HepG2 (cell line): ENCODE data around the gene SEC24A. TPM values are rescaled to one million over a fixed set of nuclear protein-coding genes. Genes with fewer than 3 reads are reported as not detected.

Source experiments
- AGO1 ChIP-seq: fragments of 200-400 bp; formaldehyde crosslinking; IDR thresholded peaks from 2 replicates; pipeline ENCODE4 v1.6.1; 2017; ENCODE audit warnings: mild to moderate bottlenecking, low read depth, low read length, moderate library complexity; ENCODE audit not compliant: poor library complexity, severe bottlenecking
- ATF5 ChIP-seq: sonication (generic); formaldehyde crosslinking; IDR thresholded peaks from 2 replicates; pipeline ENCODE4 v1.4.0; 2020; ENCODE audit warnings: mild to moderate bottlenecking, low read depth, missing genetic modification reagents
- CREB1 ChIP-seq, 2 experiments: fragments of 450-650 bp in 1 of 2; IDR thresholded peaks; 2 replicates each; pipeline ENCODE4 v1.6.1; 2016 to 2017; ENCODE audit warnings: control low read depth in 1 of 2, mild to moderate bottlenecking in 1 of 2, missing compliant biosample characterization in 1 of 2, missing genetic modification characterization in 1 of 2
- FOXP1 ChIP-seq, 2 experiments: fragments of 450-650 bp in 1 of 2; IDR thresholded peaks; 2 replicates each; pipeline ENCODE4 v1.6.1; 2017 to 2018; ENCODE audit warnings: antibody characterized with exemption in 1 of 2
- HMGXB4 ChIP-seq, 2 experiments: sonication (generic) in 1 of 2; formaldehyde crosslinking in 1 of 2; IDR thresholded peaks; 2 replicates each; pipeline versions ENCODE4 v1.4.0 to v1.6.1; 2018 to 2020; ENCODE audit warnings: missing genetic modification reagents in 2 of 2, borderline replicate concordance in 1 of 2, low read depth in 1 of 2, mild to moderate bottlenecking in 1 of 2, missing biosample characterization in 1 of 2
- MNT ChIP-seq: fragments of 450-650 bp; IDR thresholded peaks from 2 replicates; pipeline ENCODE4 v1.6.1; 2016
- NFE2L1 ChIP-seq: sonication (generic); formaldehyde crosslinking; IDR thresholded peaks from 2 replicates; pipeline ENCODE4 v1.4.0; 2020; ENCODE audit warnings: missing genetic modification reagents, mild to moderate bottlenecking, borderline replicate concordance
- PCBP1 ChIP-seq: fragments of 200-400 bp; formaldehyde crosslinking; IDR thresholded peaks from 2 replicates; pipeline ENCODE4 v1.6.1; 2017; ENCODE audit warnings: mild to moderate bottlenecking, low read depth, low read length, borderline replicate concordance
- RARA ChIP-seq: IDR thresholded peaks from 2 replicates; pipeline ENCODE4 v1.6.1; 2016; ENCODE audit warnings: missing genetic modification reagents, missing compliant biosample characterization
- THAP9 ChIP-seq: sonication (generic); formaldehyde crosslinking; IDR thresholded peaks from 2 replicates; pipeline ENCODE4; 2020; ENCODE audit warnings: missing genetic modification reagents, mild to moderate bottlenecking, borderline replicate concordance
- ZBTB46 ChIP-seq: sonication (generic); formaldehyde crosslinking; IDR thresholded peaks from 2 replicates; pipeline ENCODE4 v1.4.0; 2020; ENCODE audit warnings: mild to moderate bottlenecking, missing genetic modification reagents, borderline replicate concordance
- ZNF235 ChIP-seq: sonication (generic); formaldehyde crosslinking; IDR thresholded peaks from 2 replicates; pipeline ENCODE4 v1.8.1; 2023; ENCODE audit warnings: mild to moderate bottlenecking, missing genetic modification reagents, borderline replicate concordance
- ZNF547 ChIP-seq: sonication (generic); formaldehyde crosslinking; IDR thresholded peaks from 2 replicates; pipeline ENCODE4 v1.5.1; 2020; ENCODE audit warnings: mild to moderate bottlenecking, missing genetic modification reagents
- ZNF687 ChIP-seq: sonication (generic); formaldehyde crosslinking; IDR thresholded peaks from 2 replicates; pipeline ENCODE4 v1.5.1; 2020; ENCODE audit warnings: mild to moderate bottlenecking, missing genetic modification reagents, moderate library complexity
- polyA plus RNA-seq, 8 experiments: library from polyadenylated mRNA; depleted of rRNA in 3 of 8; stranded (reverse) in 7 of 8; unstranded in 1 of 8; fragments of >200 nt; fragmentation: Illumina TruSeq in 4 of 8; extraction: Trizol in 4 of 8; gene quantifications; 2 replicates each; pipeline versions ENCODE4 v1.2.1 to v1.2.3, GENCODE V29; 2011 to 2016; ENCODE audit warnings: low read depth in 4 of 8, missing spikeins in 1 of 8, mixed read lengths in 1 of 8; ENCODE audit not compliant: insufficient read depth in 1 of 8
- total RNA-seq, 5 experiments: library from RNA; depleted of rRNA; stranded (reverse); fragments of >200 nt; fragmentation: Illumina TruSeq; extraction: Trizol; gene quantifications; 2 replicates each; pipeline ENCODE4 v1.2.3, GENCODE V29; 2016; ENCODE audit warnings: low read depth in 1 of 5

Gene SEC24A
- total and polyA plus RNA-seq, 2 of the 13 experiments (the other 11 are each of a cell fraction or from before 2014, with no cell fraction given), result 30.5 to 56.8 TPM

- TF ChIP-seq PCBP1 (no peak), AGO1 (no peak), ZBTB46 (CRISPR knock-in tag) (no peak), CREB1 (IDR thresholded peaks at IDR 0.05) (no peak), CREB1 (CRISPR knock-in tag; IDR thresholded peaks at IDR 0.05) (peak; percentile 60; the same call in 1 of the 2 replicates), HMGXB4 (CRISPR knock-in tag; IDR thresholded peaks at IDR 0.05; ENCODE audit: borderline replicate concordance in 1 of 2, low read depth in 1 of 2) (no peak), ZNF687 (CRISPR knock-in tag) (peak; percentile 44; the same call in 1 of the 2 replicates), RARA (CRISPR knock-in tag) (peak; percentile 70), MNT (peak; percentile 12; the same call in 1 of the 2 replicates), THAP9 (CRISPR knock-in tag) (no peak), NFE2L1 (no peak), ATF5 (CRISPR knock-in tag) (no peak), ZNF547 (CRISPR knock-in tag) (no peak), FOXP1 (IDR thresholded peaks at IDR 0.05) (no peak), FOXP1 (CRISPR knock-in tag; IDR thresholded peaks at IDR 0.05) (peak; percentile 71), ZNF235 (CRISPR knock-in tag) (no peak)
These were observed 9.8 kb upstream of the SEC24A start (continued) for GRCh38 chr5:134638760-134639201.
